Ureter (tissue), 1 donor: ENCODE results near the gene MICOS13. TPM values are rescaled to one million over a fixed set of nuclear protein-coding genes. Genes with fewer than 3 reads are reported as not detected.

ENCODE experiments used
- DNase-seq: peaks from one replicate; pipeline ENCODE4 v3.0.0-alpha.2; 2020; ENCODE audit warnings: low spot score
- total RNA-seq: library from RNA; stranded (reverse); gene quantifications from one replicate; pipeline ENCODE4 v1.2.4, GENCODE V29; 2023
- donor health status: DM: yes; HTN: yes; CAD: no.

MICOS13 gene
- total RNA-seq, 1 donor from 2014 or later: 68.4 TPM

- no peak for DNase-seq
Observed at GRCh38 chr19:5628919-5629481, 51.3 kb downstream of the MICOS13 start.

- no peak for DNase-seq
Observed at GRCh38 chr19:5628461-5628860, 51.9 kb downstream of the MICOS13 start.

Other genes with a start within 250 kb of the MICOS13 start
- not detected for gene ZNRF4, start 225.1 kb downstream of the MICOS13 start, total RNA-seq
- 5.8 TPM for gene TINCR, start 112.6 kb downstream of the MICOS13 start, total RNA-seq
- gene SAFB2, start 57.7 kb downstream of the MICOS13 start, total RNA-seq: 105 TPM
- gene SAFB, start 57.4 kb downstream of the MICOS13 start, total RNA-seq: 90.0 TPM
- gene HSD11B1L, start 511 bp upstream of the MICOS13 start, total RNA-seq: 2.8 TPM
- 962 TPM for gene RPL36, start 9.8 kb upstream of the MICOS13 start, total RNA-seq
- 61.3 TPM for gene LONP1, start 39.6 kb upstream of the MICOS13 start, total RNA-seq
- gene CATSPERD, start 40.1 kb upstream of the MICOS13 start, total RNA-seq: not detected
- 7.3 TPM for gene PRR22, start 104.2 kb upstream of the MICOS13 start, total RNA-seq
- 41.2 TPM for gene DUS3L, start 110.6 kb upstream of the MICOS13 start, total RNA-seq
- gene NRTN, start 124.6 kb upstream of the MICOS13 start, total RNA-seq: 1.0 TPM
- gene FUT6, start 159.2 kb upstream of the MICOS13 start, total RNA-seq: 4.7 TPM
- gene FUT3, start 170.9 kb upstream of the MICOS13 start, total RNA-seq: 32.0 TPM
- not detected for gene FUT5, start 190.0 kb upstream of the MICOS13 start, total RNA-seq
- 177 TPM for gene NDUFA11, start 223.3 kb upstream of the MICOS13 start, total RNA-seq
- 9.6 TPM for gene VMAC, start 224.4 kb upstream of the MICOS13 start, total RNA-seq
- 181 TPM for gene CAPS, start 233.7 kb upstream of the MICOS13 start, total RNA-seq